ENCODE data around the gene TXLNB. TPM values are rescaled to one million over a fixed set of nuclear protein-coding genes. Genes with fewer than 3 reads are reported as not detected.

TXLNB gene
- total and polyA plus RNA-seq, 2 of the 13 experiments (the other 11 are each of a cell fraction or from before 2014, with no cell fraction given), result not detected

- TF ChIP-seq HBP1 (CRISPR knock-in tag; IDR thresholded peaks at IDR 0.05; ENCODE audit: low read depth) (no peak), MAZ (IDR thresholded peaks at IDR 0.05; ENCODE audit: borderline replicate concordance, low read depth, low read length) (no peak), MAZ (CRISPR knock-in tag; IDR thresholded peaks at IDR 0.05; ENCODE audit: low read depth) (no peak), NR3C1 (CRISPR knock-in tag; IDR thresholded peaks at IDR 0.05) (no peak), ZNF790 (CRISPR knock-in tag; IDR thresholded peaks at IDR 0.05; ENCODE audit: borderline replicate concordance) (no peak), HMGA1 (CRISPR knock-in tag; conservative IDR thresholded peaks at IDR 0.05) (no peak), ARHGAP35 (CRISPR knock-in tag; IDR thresholded peaks at IDR 0.05; ENCODE audit: borderline replicate concordance) (no peak), SP4 (CRISPR knock-in tag; IDR thresholded peaks at IDR 0.05) (no peak), FOXA3 (CRISPR knock-in tag; IDR thresholded peaks at IDR 0.05) (peak; percentile 50), FOXC1 (CRISPR knock-in tag; IDR thresholded peaks at IDR 0.05; ENCODE audit: borderline replicate concordance) (no peak), FOSL2 (CRISPR knock-in tag; IDR thresholded peaks at IDR 0.05) (peak; percentile 84), NPAS2 (CRISPR knock-in tag; IDR thresholded peaks at IDR 0.05; ENCODE audit: borderline replicate concordance) (no peak), XBP1 (CRISPR knock-in tag; IDR thresholded peaks at IDR 0.05) (no peak), PLSCR1 (CRISPR knock-in tag; IDR thresholded peaks at IDR 0.05; ENCODE audit: borderline replicate concordance) (no peak), ATF2 (CRISPR knock-in tag; IDR thresholded peaks at IDR 0.05) (0 out of 2 replicates have a peak, but pooled peaks have one; percentile 42), KDM5A (IDR thresholded peaks at IDR 0.05; ENCODE audit: borderline replicate concordance, low read length) (no peak), ZNF841 (CRISPR knock-in tag; IDR thresholded peaks at IDR 0.05; ENCODE audit: borderline replicate concordance) (no peak), ZMYM3 (CRISPR knock-in tag; IDR thresholded peaks at IDR 0.05) (no peak), HNRNPLL (IDR thresholded peaks at IDR 0.05; ENCODE audit: low read depth, low read length, poor library complexity, severe bottlenecking) (no peak), CAMTA2 (CRISPR knock-in tag; IDR thresholded peaks at IDR 0.05; ENCODE audit: borderline replicate concordance) (no peak), ZNF7 (CRISPR knock-in tag; IDR thresholded peaks at IDR 0.05) (no peak), ZFP1 (CRISPR knock-in tag; IDR thresholded peaks at IDR 0.05) (no peak), STAT6 (CRISPR knock-in tag; IDR thresholded peaks at IDR 0.05; ENCODE audit: borderline replicate concordance) (no peak), ARID2 (CRISPR knock-in tag; IDR thresholded peaks at IDR 0.05; ENCODE audit: borderline replicate concordance) (no peak), SMAD1 (CRISPR knock-in tag; IDR thresholded peaks at IDR 0.05; ENCODE audit: borderline replicate concordance, low read depth) (no peak)
These were observed 17.3 kb upstream of the TXLNB start (continued) for GRCh38 chr6:139308936-139309603.

Data from HepG2 (cell line).